ENCODE data around the gene TBC1D10A. TPM values are rescaled to one million over a fixed set of nuclear protein-coding genes. Genes with fewer than 3 reads are reported as not detected.

The TBC1D10A gene
- total RNA-seq, 1 donor from 2014 or later = 10.6 TPM

GRCh38 chr22:30265131-30265720 lies 61.5 kb downstream of the TBC1D10A start:
- no peak for DNase-seq

- no peak for DNase-seq
These were observed 62.9 kb downstream of the TBC1D10A start for GRCh38 chr22:30263883-30264282.

GRCh38 chr22:30262917-30263741 lies 63.6 kb downstream of the TBC1D10A start:
- DNase-seq = peak; percentile 82

- no peak for DNase-seq
These were observed 64.6 kb downstream of the TBC1D10A start for GRCh38 chr22:30262112-30262511.

- DNase-seq = no peak
These were observed 65.6 kb downstream of the TBC1D10A start for GRCh38 chr22:30261134-30261533.

GRCh38 chr22:30260682-30261081 lies 66.1 kb downstream of the TBC1D10A start:
- no peak for DNase-seq

- no peak for DNase-seq
These were observed 66.5 kb downstream of the TBC1D10A start for GRCh38 chr22:30260276-30260675.

GRCh38 chr22:30254314-30254713 lies 72.4 kb downstream of the TBC1D10A start:
- no peak for DNase-seq

- DNase-seq = peak; percentile 32
These were observed 73.4 kb downstream of the TBC1D10A start for GRCh38 chr22:30253205-30253852.

- DNase-seq = no peak
These were observed 74.1 kb downstream of the TBC1D10A start for GRCh38 chr22:30252411-30253204.

GRCh38 chr22:30251711-30252110 lies 75.0 kb downstream of the TBC1D10A start:
- DNase-seq = no peak

GRCh38 chr22:30250661-30251267 lies 76.0 kb downstream of the TBC1D10A start:
- DNase-seq = no peak

GRCh38 chr22:30250039-30250565 lies 76.6 kb downstream of the TBC1D10A start:
- no peak for DNase-seq

- DNase-seq = no peak
These were observed 77.4 kb downstream of the TBC1D10A start for GRCh38 chr22:30249049-30250038.

GRCh38 chr22:30248484-30248883 lies 78.3 kb downstream of the TBC1D10A start:
- no peak for DNase-seq

GRCh38 chr22:30247974-30248373 lies 78.8 kb downstream of the TBC1D10A start:
- DNase-seq = no peak

GRCh38 chr22:30247561-30247960 lies 79.2 kb downstream of the TBC1D10A start:
- DNase-seq = no peak

GRCh38 chr22:30246814-30247376 lies 79.8 kb downstream of the TBC1D10A start:
- DNase-seq = no peak

- DNase-seq = peak; percentile 23
These were observed 80.5 kb downstream of the TBC1D10A start, which contains the start of gene LIF for GRCh38 chr22:30245985-30246813. TSS of gene LIF (minus strand) at chr22:30246759. CDS start at chr22:30246695, 64 bp downstream.
